H1 (cell line): Measurements from ENCODE around the gene ADRA2B. TPM values are rescaled to one million over a fixed set of nuclear protein-coding genes. Genes with fewer than 3 reads are reported as not detected.

ENCODE experiments used
- CTCF ChIA-PET: fragments of 300-600 bp; sonication (Branson Sonifier 250); formaldehyde crosslinking; loops from one replicate; lab custom pipeline; 2021; ENCODE audit not compliant: partially characterized antibody; lab: Charles Lee
- POLR2A ChIA-PET: fragments of 300-600 bp; sonication (Branson Sonifier 250); formaldehyde crosslinking; loops from one replicate; lab custom pipeline; 2021; ENCODE audit warnings: inconsistent platforms; ENCODE audit not compliant: partially characterized antibody; lab: Charles Lee
- DNase-seq, 2 experiments: peaks; one replicate each; pipeline versions ENCODE4 v3.0.0 to v3.0.0-alpha.2; 2010 to 2022; ENCODE audit warnings: low spot score in 2 of 2, low read depth in 1 of 2, mixed read lengths in 1 of 2
- FAIRE-seq: peaks from 2 replicates; lab custom pipeline; 2011; peaks lifted over from hg19 to GRCh38; lab: Jason Lieb, UNC
- H2AFZ ChIP-seq: 2 replicates; pipeline ENCODE4 v1.8.1; 2012; ENCODE audit warnings: low read length, inconsistent platforms
- H2AK5ac ChIP-seq: 2 replicates; pipeline ENCODE4 v1.6.1; 2013; ENCODE audit warnings: low read depth, low read length
- H2BK120ac ChIP-seq: replicated peaks from 2 replicates; pipeline ENCODE3; 2013; ENCODE audit warnings: low read depth, low read length, inconsistent platforms
- H2BK12ac ChIP-seq: 2 replicates; pipeline ENCODE4 v1.6.1; 2013; ENCODE audit warnings: low read depth, low read length
- H2BK15ac ChIP-seq: 2 replicates; pipeline ENCODE4 v1.6.1; 2013; ENCODE audit warnings: low read length
- H2BK20ac ChIP-seq: 2 replicates; pipeline ENCODE4 v1.6.1; 2013; ENCODE audit warnings: low read length
- H2BK5ac ChIP-seq: 2 replicates; pipeline ENCODE4 v1.6.1; 2013; ENCODE audit warnings: low read depth, low read length
- H3K14ac ChIP-seq: 2 replicates; pipeline ENCODE4 v1.6.1; 2013; ENCODE audit warnings: inconsistent platforms; ENCODE audit not compliant: insufficient read length
- H3K18ac ChIP-seq: 2 replicates; pipeline ENCODE4 v1.6.1; 2013; ENCODE audit warnings: low read length; ENCODE audit errors: extremely low read depth
- H3K23ac ChIP-seq: 2 replicates; pipeline ENCODE4 v1.6.1; 2013; ENCODE audit warnings: inconsistent platforms; ENCODE audit not compliant: insufficient read length
- H3K23me2 ChIP-seq: 2 replicates; pipeline ENCODE4 v1.6.1; 2013; ENCODE audit warnings: low read depth, low read length
- H3K27ac ChIP-seq: 2 replicates; pipeline ENCODE4 v1.6.1; 2011; ENCODE audit warnings: low read depth, low read length, inconsistent platforms
- H3K27me3 ChIP-seq, 4 experiments: replicated peaks in 1 of 4; 1 replicate in 1 of 4; 2 replicates in 3 of 4; pipeline versions ENCODE4 v1.6.1 to v1.8.1; 2011 to 2013; ENCODE audit warnings: low read length in 3 of 4, mild to moderate bottlenecking in 3 of 4, inconsistent platforms in 2 of 4, mixed read lengths in 2 of 4, moderate library complexity in 1 of 4; ENCODE audit not compliant: control insufficient read depth in 3 of 4, insufficient read depth in 3 of 4; ENCODE audit errors: extremely low read depth in 1 of 4
- H3K36me3 ChIP-seq, 4 experiments: 2 replicates each; pipeline versions ENCODE4 v1.6.1 to v1.8.1; 2011 to 2013; ENCODE audit warnings: mild to moderate bottlenecking in 4 of 4, low read length in 3 of 4, moderate library complexity in 2 of 4, control low read depth in 1 of 4, inconsistent platforms in 1 of 4; ENCODE audit not compliant: insufficient read depth in 4 of 4, control insufficient read depth in 2 of 4
- H3K4ac ChIP-seq: replicated peaks from 2 replicates; pipeline ENCODE3; 2013; ENCODE audit warnings: low read length, low read depth, mixed read lengths, inconsistent platforms; ENCODE audit not compliant: insufficient read length
- H3K4me1 ChIP-seq, 4 experiments: replicated peaks in 1 of 4; 1 replicate in 1 of 4; 2 replicates in 3 of 4; pipeline versions ENCODE4 v1.6.1 to v1.8.1; 2011 to 2013; ENCODE audit warnings: low read length in 3 of 4, inconsistent platforms in 2 of 4, mixed read lengths in 1 of 4; ENCODE audit not compliant: insufficient read depth in 4 of 4, control insufficient read depth in 3 of 4
- H3K4me2 ChIP-seq, 2 experiments: 2 replicates each; pipeline versions ENCODE4 v1.6.1 to v1.8.1; 2011 to 2013; ENCODE audit warnings: low read depth in 2 of 2, low read length in 2 of 2, control low read depth in 1 of 2, inconsistent platforms in 1 of 2, mild to moderate bottlenecking in 1 of 2; ENCODE audit not compliant: insufficient read depth in 1 of 2
- H3K4me3 ChIP-seq, 4 experiments: fragments of 200-600, 300-600 bp in 1 of 4; sonication (generic), shearing (Covaris generic), sonication (Bioruptor Twin) in 1 of 4; 2 replicates each; pipeline versions ENCODE4 v1.5.1 to v1.8.1; 2011 to 2016; ENCODE audit warnings: low read length in 4 of 4, low read depth in 3 of 4, control low read depth in 2 of 4, inconsistent platforms in 2 of 4, mild to moderate bottlenecking in 2 of 4, mixed read lengths in 1 of 4, moderate library complexity in 1 of 4; ENCODE audit not compliant: insufficient read depth in 2 of 4; ENCODE audit errors: extremely low read depth in 1 of 4
- H3K56ac ChIP-seq: replicated peaks from 2 replicates; pipeline ENCODE3; 2013; ENCODE audit warnings: low read depth, mild to moderate bottlenecking, mixed read lengths, low read length, inconsistent platforms; ENCODE audit not compliant: insufficient read length
- H3K79me1 ChIP-seq: 2 replicates; pipeline ENCODE4 v1.6.1; 2013; ENCODE audit warnings: low read depth, low read length, control low read depth
- H3K79me2 ChIP-seq, 2 experiments: 2 replicates each; pipeline versions ENCODE4 v1.6.1 to v1.8.1; 2012 to 2013; ENCODE audit warnings: low read length in 2 of 2, mild to moderate bottlenecking in 2 of 2, inconsistent platforms in 1 of 2; ENCODE audit not compliant: insufficient read depth in 2 of 2, control insufficient read depth in 1 of 2
- H3K9ac ChIP-seq, 4 experiments: replicated peaks in 1 of 4; 1 replicate in 1 of 4; 2 replicates in 3 of 4; pipeline versions ENCODE4 v1.6.1 to v1.8.1; 2011 to 2013; ENCODE audit warnings: low read depth in 3 of 4, low read length in 3 of 4, control low read depth in 2 of 4, mild to moderate bottlenecking in 2 of 4, moderate library complexity in 2 of 4, inconsistent platforms in 1 of 4; ENCODE audit errors: extremely low read depth in 1 of 4
- H3K9me3 ChIP-seq, 2 experiments: 2 replicates each; pipeline versions ENCODE4 v1.6.1 to v1.8.1; 2012 to 2013; ENCODE audit warnings: mild to moderate bottlenecking in 2 of 2, moderate library complexity in 2 of 2, control low read depth in 1 of 2, inconsistent platforms in 1 of 2, low read depth in 1 of 2, low read length in 1 of 2, mixed read lengths in 1 of 2; ENCODE audit not compliant: insufficient read depth in 2 of 2
- H4K20me1 ChIP-seq, 2 experiments: replicated peaks in 1 of 2; 2 replicates each; pipeline versions ENCODE3 to v1.8.1; 2011 to 2013; ENCODE audit warnings: inconsistent platforms in 2 of 2, low read length in 2 of 2, mild to moderate bottlenecking in 1 of 2; ENCODE audit not compliant: insufficient read depth in 2 of 2, control insufficient read depth in 1 of 2
- H4K5ac ChIP-seq: 2 replicates; pipeline ENCODE4 v1.6.1; 2013; ENCODE audit warnings: low read length, low read depth, mixed read lengths, inconsistent platforms; ENCODE audit not compliant: insufficient read length
- H4K8ac ChIP-seq: 2 replicates; pipeline ENCODE4 v1.8.0; 2013; ENCODE audit warnings: mild to moderate bottlenecking, moderate library complexity, low read length, inconsistent platforms; ENCODE audit not compliant: insufficient read depth; ENCODE audit errors: extremely low read depth
- H4K91ac ChIP-seq: replicated peaks from 2 replicates; pipeline ENCODE3; 2013; ENCODE audit warnings: low read length, mixed read lengths, inconsistent platforms; ENCODE audit not compliant: insufficient read length
- BRCA1 ChIP-seq: IDR thresholded peaks from 2 replicates; pipeline ENCODE4 v1.6.1; 2012; ENCODE audit warnings: low read depth, low read length, improper control_type of control experiment
- PHF8 ChIP-seq: fragments of 200-600 bp; sonication (generic); conservative IDR thresholded peaks from 2 replicates; pipeline ENCODE4 v1.7.1; 2012; ENCODE audit warnings: low read depth, mild to moderate bottlenecking, inconsistent platforms, low read length, moderate library complexity
- RAD21 ChIP-seq, 2 experiments: IDR thresholded peaks in 1 of 2; conservative IDR thresholded peaks in 1 of 2; 2 replicates each; pipeline ENCODE4 v1.6.1; 2011; ENCODE audit warnings: low read depth in 2 of 2, low read length in 2 of 2, improper control_type of control experiment in 1 of 2, inconsistent platforms in 1 of 2, mild to moderate bottlenecking in 1 of 2, moderate library complexity in 1 of 2
- RNF2 ChIP-seq: fragments of 200-900, 300-1000 bp; sonication (generic); IDR thresholded peaks from 2 replicates; pipeline ENCODE4 v1.7.1; 2016; ENCODE audit warnings: borderline replicate concordance, low read depth, mild to moderate bottlenecking, antibody characterized with exemption, low read length; ENCODE audit not compliant: poor library complexity, severe bottlenecking; ENCODE audit errors: missing control alignments
- TEAD4 ChIP-seq: IDR thresholded peaks from 2 replicates; pipeline ENCODE4 v1.6.1; 2012; ENCODE audit warnings: low read depth, low read length, inconsistent platforms, mixed read lengths
- WGBS, 2 experiments: shearing (Covaris generic) in 1 of 2; methylation state at CpG; one replicate each; pipeline versions ENCODE4 v1.1.6 to v1.1.7; 2013 to 2015; ENCODE audit warnings: low lambda C conversion rate in 2 of 2, mixed read lengths in 2 of 2, inconsistent platforms in 1 of 2, low coverage in 1 of 2, missing lambda C conversion rate in 1 of 2; ENCODE audit not compliant: insufficient replicate concordance in 2 of 2, insufficient coverage in 1 of 2, insufficient read length in 1 of 2; ENCODE audit errors: extremely low coverage in 1 of 2, missing lambda C conversion rate in 1 of 2; 5-methylcytosine and 5-hydroxymethylcytosine counted together
- polyA plus RNA-seq, 7 experiments: library from polyadenylated mRNA; depleted of rRNA in 3 of 7; stranded (reverse) in 5 of 7; unstranded in 2 of 7; fragments of >200 nt in 5 of 7; fragments of 200-250 nt in 2 of 7; gene quantifications; 1 replicate in 5 of 7; 2 replicates in 1 of 7; 4 replicates in 1 of 7; pipeline versions ENCODE4 v1.2.1 to v1.2.3, GENCODE V29; 2011 to 2013; ENCODE audit warnings: missing spikeins in 2 of 7, mixed read lengths in 2 of 7
- total RNA-seq: library from RNA; stranded (reverse); fragmentation: NEBNext Ultra II Directional; extraction: Animal tissue kit (Norgen Biotek cat#: 25700); gene quantifications from 2 replicates; pipeline ENCODE4 v1.2.1, GENCODE V29; 2021

Gene ADRA2B
- total and polyA plus RNA-seq, 2 of the 8 experiments (the other 6 are each of a cell fraction or from before 2014, with no cell fraction given), result 5.8 to 6.5 TPM

DNA sequence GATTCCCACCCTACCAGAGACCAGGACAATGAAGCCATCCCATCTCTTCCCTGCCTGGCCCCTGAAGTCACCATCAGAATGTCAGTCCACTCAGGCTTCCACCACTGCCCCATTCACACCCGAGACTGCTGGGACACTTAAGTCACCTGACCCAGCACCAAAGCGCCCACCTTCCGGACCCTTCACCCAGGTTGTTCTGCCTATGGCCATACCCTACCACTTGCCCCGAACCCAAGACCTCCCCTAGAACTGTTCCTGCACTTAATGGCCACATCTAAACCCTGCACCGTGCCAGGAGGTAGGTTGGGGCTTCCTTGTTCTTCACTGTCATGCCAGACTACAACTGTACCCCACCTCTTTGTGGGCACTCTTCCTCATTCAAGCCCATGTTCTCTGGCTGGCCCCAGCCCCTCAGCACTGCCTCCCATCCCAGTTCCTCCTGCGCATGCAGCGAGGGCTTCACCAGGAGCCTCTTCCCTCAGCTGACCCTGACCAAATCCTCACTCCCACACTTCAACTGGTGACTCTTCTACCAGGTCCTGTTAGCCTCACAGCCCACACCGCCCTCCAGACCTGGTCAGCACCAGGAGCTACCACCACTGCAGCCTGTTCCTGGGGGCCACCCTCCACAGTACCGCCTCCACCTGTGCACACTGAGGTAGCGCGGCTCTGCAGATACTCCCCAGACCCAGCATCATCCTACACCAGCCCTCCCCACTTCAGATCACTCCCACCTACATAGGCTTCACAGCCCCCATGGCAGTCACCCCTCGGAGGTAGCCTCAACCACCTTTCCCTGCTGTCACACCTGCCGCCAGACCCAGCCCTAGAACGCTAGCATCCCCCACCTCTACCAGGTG, 8.3 kb upstream of the ADRA2B start:
- H4K20me1 ChIP-seq, result no peaks in the 10 kb centered on the region
- no peak overlapping the region for H3K4me3 ChIP-seq
- H2BK20ac ChIP-seq, result no peak overlapping the region
- peaks cover 0 to 4% (median 2%) of the 10 kb centered on the region in 4 experiments; a peak in 3 of 7 replicates for H3K4me1 ChIP-seq
- H3K18ac ChIP-seq, result no peak overlapping the region
- CTCF ChIA-PET, result interaction anchor here (0.8 to 3.2 kb wide), 6 partner anchors 14 to 113 kb away, joined by 3 to 12 read pairs (median 5); partner anchors contain the start of gene ASTL
- H3K56ac ChIP-seq, result no peak overlapping the region
- no peak overlapping the region for H2AFZ ChIP-seq
- no peaks in the 10 kb centered on the region for H3K23me2 ChIP-seq
- H2BK5ac ChIP-seq, result no peak overlapping the region
- no peak overlapping the region for H2BK12ac ChIP-seq
- H2BK15ac ChIP-seq, result no peak overlapping the region
- H3K23ac ChIP-seq, result no peak overlapping the region
- no peaks in the 10 kb centered on the region for H3K79me1 ChIP-seq
- H2AK5ac ChIP-seq, result no peak overlapping the region
- 89% methylated on average over 13 of the region's 14 CpGs; no CpG with 5 or more reads in 1 of the 2 experiments for WGBS, 2 experiments
- H3K4ac ChIP-seq, result no peak overlapping the region
- no peak overlapping the region for H3K14ac ChIP-seq
- DNase-seq, result no peak
- H3K79me2 ChIP-seq, result no peaks in the 10 kb centered on the region
- no peak overlapping the region for H2BK120ac ChIP-seq
- no peak overlapping the region for H3K4me2 ChIP-seq
- POLR2A ChIA-PET, result no interaction called here
- H3K27ac ChIP-seq, result no peak overlapping the region
- H3K9ac ChIP-seq, result no peak overlapping the region
- TF ChIP-seq RNF2 (no peak), BRCA1 (no peak), PHF8 (no peak), TEAD4 (no peak), RAD21 (IDR thresholded peaks at IDR 0.05 in 1 of 2, conservative IDR thresholded peaks at IDR 0.05 in 1 of 2; ENCODE audit: low read depth in 2 of 2, low read length in 2 of 2) (no peak)
- no peak overlapping the region for H4K5ac ChIP-seq
- no peaks in the 10 kb centered on the region for H3K36me3 ChIP-seq
- H4K91ac ChIP-seq, result no peak overlapping the region
- no peak overlapping the region; the same call in 1 of the 2 replicates for H4K8ac ChIP-seq
- H3K27me3 ChIP-seq, result no peaks in the 10 kb centered on the region; a peak in 3 of 7 replicates
- no peaks in the 10 kb centered on the region for H3K9me3 ChIP-seq
- FAIRE-seq, result no peak
